Ascending aorta (tissue), 2 donors: ENCODE measurements around the gene CALN1. TPM values are rescaled to one million over a fixed set of nuclear protein-coding genes. Genes with fewer than 3 reads are reported as not detected.
"Not testable (repeated sequence)": the region's sequence is repeated elsewhere in the genome, so short reads cannot be mapped to it uniquely, and the experiment has no call there.

Experiments used
- DNase-seq, 2 donors: peaks; one replicate each; pipeline ENCODE4 v3.0.0-alpha.2; 2019; ENCODE audit warnings: low spot score in 2 of 2
- H3K27ac ChIP-seq, 2 donors: fragments of 200-600 bp; sonication (generic); one replicate each; pipeline ENCODE4 v1.5.1; 2016 to 2017; ENCODE audit warnings: mild to moderate bottlenecking in 1 of 2
- H3K27me3 ChIP-seq: fragments of 200-600 bp; sonication (generic); one replicate; pipeline ENCODE4 v1.5.1; 2017
- H3K36me3 ChIP-seq, 2 donors: fragments of 200-600 bp; sonication (generic); one replicate each; pipeline ENCODE4 v1.5.1; 2016
- H3K4me1 ChIP-seq, 2 donors: fragments of 200-600 bp; sonication (generic); one replicate each; pipeline ENCODE4 v1.5.1; 2016 to 2017; ENCODE audit warnings: mild to moderate bottlenecking in 1 of 2
- H3K4me3 ChIP-seq, 2 donors: fragments of 200-600 bp; sonication (generic); one replicate each; pipeline ENCODE4 v1.5.1; 2016 to 2017; ENCODE audit warnings: mild to moderate bottlenecking in 1 of 2
- H3K9me3 ChIP-seq, 2 donors: fragments of 200-600 bp; sonication (generic); one replicate each; pipeline ENCODE4 v1.5.1; 2016
- intact Hi-C: fragments of 100-400 bp; cut with DNase I; formaldehyde crosslinking; loops from one replicate; pipeline ENCODE4 v1.15.1; 2023
- total RNA-seq: library from RNA; depleted of rRNA; stranded (reverse); fragments of >200 nt; gene quantifications from one replicate; pipeline ENCODE4 v1.1.0, GENCODE V29; 2016
- TF ChIP-seq, protein P1 (sequence below), 3 experiments: fragments of 200-600 bp in 2 of 3; fragments of 450-650 bp in 1 of 3; sonication (generic) in 2 of 3; IDR thresholded peaks; one replicate each; pipeline ENCODE4 v1.5.1; 2016 to 2019; ENCODE audit warnings: antibody characterized with exemption in 3 of 3, mild to moderate bottlenecking in 1 of 3, moderate library complexity in 1 of 3

Gene CALN1
- total RNA-seq, 1 donor from 2014 or later = 1.2 TPM

DNA sequence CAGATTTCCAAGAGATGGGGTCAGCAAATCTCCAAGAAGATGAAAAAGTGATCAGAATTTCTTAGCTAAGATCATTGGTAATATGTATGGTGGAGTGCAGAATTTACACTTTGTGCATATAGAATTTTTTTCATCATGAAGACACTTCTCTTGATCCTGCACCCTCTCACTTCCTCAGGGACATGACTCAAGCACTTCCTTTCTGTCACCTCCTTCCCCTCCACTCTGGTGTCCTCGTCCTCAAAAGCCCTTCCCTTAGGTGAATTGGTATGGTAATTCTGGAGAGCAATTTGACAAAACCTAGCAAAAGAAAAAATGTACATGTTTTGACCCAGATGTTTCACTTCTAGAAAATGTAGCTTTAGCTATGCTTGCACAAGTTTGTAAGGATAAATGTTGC, 18.1 kb downstream of the CALN1 start:
- intact Hi-C loops = no loop called here
- no peaks in the 10 kb centered on the region for H3K4me1 ChIP-seq
- H3K9me3 ChIP-seq = no peaks in the 10 kb centered on the region

DNA sequence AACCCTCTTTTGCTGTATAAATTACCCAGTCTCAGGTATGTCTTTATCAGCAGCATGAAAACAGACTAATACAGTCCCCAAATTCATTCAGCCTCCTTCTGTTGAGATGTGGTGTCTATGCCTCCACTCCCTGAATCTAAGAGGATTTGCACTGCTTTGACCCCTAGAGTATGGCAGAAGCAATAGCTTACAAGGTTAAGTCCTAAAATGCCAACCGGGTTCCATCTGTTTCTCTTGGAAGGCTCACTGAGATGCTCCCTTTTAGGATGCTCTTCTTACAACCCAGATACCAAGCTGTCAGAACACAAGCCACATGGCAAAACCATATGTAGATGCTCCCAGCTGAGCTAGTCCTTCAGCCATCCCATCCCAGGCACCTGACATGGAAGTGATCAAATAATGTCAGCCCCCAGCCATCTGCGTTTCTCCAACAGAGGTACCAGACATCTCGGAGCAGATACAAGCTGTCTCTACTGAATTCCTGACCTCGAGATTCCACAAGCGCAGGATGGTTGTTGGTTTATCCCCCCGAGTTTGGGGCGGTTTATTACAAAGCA, 20.2 kb downstream of the CALN1 start:
- Histone ChIP-seq H3K27me3 (no peaks in the 10 kb centered on the region), H3K4me3 (no peak overlapping the region), H3K27ac (no peak overlapping the region), H3K36me3 (no peaks in the 10 kb centered on the region), H3K4me1 (no peaks in the 10 kb centered on the region), H3K9me3 (no peaks in the 10 kb centered on the region)
- TF ChIP-seq, protein P1, sequence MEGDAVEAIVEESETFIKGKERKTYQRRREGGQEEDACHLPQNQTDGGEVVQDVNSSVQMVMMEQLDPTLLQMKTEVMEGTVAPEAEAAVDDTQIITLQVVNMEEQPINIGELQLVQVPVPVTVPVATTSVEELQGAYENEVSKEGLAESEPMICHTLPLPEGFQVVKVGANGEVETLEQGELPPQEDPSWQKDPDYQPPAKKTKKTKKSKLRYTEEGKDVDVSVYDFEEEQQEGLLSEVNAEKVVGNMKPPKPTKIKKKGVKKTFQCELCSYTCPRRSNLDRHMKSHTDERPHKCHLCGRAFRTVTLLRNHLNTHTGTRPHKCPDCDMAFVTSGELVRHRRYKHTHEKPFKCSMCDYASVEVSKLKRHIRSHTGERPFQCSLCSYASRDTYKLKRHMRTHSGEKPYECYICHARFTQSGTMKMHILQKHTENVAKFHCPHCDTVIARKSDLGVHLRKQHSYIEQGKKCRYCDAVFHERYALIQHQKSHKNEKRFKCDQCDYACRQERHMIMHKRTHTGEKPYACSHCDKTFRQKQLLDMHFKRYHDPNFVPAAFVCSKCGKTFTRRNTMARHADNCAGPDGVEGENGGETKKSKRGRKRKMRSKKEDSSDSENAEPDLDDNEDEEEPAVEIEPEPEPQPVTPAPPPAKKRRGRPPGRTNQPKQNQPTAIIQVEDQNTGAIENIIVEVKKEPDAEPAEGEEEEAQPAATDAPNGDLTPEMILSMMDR (IDR thresholded peaks at IDR 0.05) = no peak
- DNase-seq = no peak
- intact Hi-C loops = no loop called here

More for the DNA sequence above, 18.1 kb downstream of the CALN1 start:
- Histone ChIP-seq H3K36me3 (no peaks in the 10 kb centered on the region), H3K27ac (no peak overlapping the region), H3K4me3 (no peak overlapping the region), H3K27me3 (no peaks in the 10 kb centered on the region)
- DNase-seq = no peak
- TF ChIP-seq, protein P1 (IDR thresholded peaks at IDR 0.05) = no peak

DNA sequence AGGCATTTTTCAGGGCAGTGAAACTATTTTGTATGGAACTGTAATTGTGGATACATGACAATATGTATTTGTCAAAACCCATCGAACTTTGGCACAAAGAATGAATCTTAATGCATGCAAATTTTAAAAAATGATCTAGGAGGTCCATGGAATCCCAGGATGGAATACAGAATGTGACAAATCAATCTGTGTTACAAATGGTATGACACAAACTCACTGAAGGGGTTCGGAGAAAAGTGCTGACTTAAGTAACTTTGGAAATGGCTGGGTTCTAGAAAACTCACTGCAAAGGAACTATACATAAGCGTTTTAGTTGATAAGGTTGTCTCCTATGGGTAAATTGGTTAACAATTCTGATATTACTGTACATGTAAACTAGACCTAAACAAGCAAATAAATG, 26.0 kb downstream of the CALN1 start:
- no peaks in the 10 kb centered on the region for H3K9me3 ChIP-seq
- no peak overlapping the region for H3K27ac ChIP-seq
- DNase-seq = no peak
- intact Hi-C loops = no loop called here
- no peak overlapping the region for H3K4me3 ChIP-seq
- no peaks in the 10 kb centered on the region for H3K4me1 ChIP-seq
- TF ChIP-seq, protein P1 (IDR thresholded peaks at IDR 0.05) = no peak
- H3K36me3 ChIP-seq = no peaks in the 10 kb centered on the region
- H3K27me3 ChIP-seq = no peaks in the 10 kb centered on the region

DNA sequence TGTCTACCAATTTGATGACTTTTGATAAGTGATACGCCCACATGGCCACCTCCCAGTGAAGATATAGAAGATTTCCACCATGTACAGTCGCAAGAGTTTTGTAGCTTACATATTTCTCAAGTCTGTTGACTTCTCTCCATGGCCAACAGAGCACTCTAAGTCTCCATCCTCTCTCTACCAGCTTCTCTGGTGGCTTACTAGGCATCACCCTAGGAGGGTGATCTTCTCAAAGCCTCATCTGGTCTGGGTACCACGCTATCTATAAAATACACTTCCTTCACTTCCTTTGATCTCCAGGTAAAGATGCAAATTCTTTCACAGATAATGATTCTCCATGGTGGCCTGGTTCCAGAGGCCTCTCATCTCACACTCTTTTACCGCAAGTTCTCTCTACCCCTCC, 49.9 kb downstream of the CALN1 start:
- H3K36me3 ChIP-seq = no peaks in the 10 kb centered on the region
- H3K4me3 ChIP-seq = no peak overlapping the region
- no peaks in the 10 kb centered on the region for H3K4me1 ChIP-seq
- H3K9me3 ChIP-seq = no peaks in the 10 kb centered on the region
- TF ChIP-seq, protein P1 (IDR thresholded peaks at IDR 0.05) = no peak
- no peak for DNase-seq
- no peaks in the 10 kb centered on the region for H3K27me3 ChIP-seq
- no peak overlapping the region for H3K27ac ChIP-seq
- intact Hi-C loops = no loop called here

DNA sequence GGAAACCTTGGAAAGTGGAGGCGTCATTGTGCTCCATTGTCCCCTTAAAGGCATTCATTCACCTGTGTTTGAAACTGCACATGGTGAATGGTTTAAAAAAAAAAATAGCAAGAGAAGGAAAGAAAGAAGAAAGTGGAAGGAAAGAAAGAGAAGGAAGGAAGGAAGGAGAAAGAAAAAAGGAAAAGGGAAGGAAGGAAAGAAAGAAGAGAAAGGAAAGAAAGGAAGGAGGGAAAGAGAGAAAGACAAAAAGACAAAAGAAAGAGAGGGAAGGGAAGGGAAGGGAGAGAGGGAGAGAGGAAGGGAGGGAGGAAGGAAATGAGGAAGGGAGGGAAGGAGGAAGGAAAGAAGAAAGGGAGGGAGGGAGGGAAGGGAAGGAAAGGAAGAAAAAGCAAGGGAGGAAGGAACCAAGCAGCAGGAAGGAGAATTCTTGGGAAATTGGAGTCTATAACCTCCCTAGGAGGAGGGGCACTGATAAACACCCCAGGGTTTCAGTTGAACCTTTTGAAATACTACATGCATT, 66.9 kb downstream of the CALN1 start:
- TF ChIP-seq, protein P1 (IDR thresholded peaks at IDR 0.05) = no peak
- Histone ChIP-seq H3K4me1 (no peaks in the 10 kb centered on the region), H3K9me3 (no peaks in the 10 kb centered on the region), H3K4me3 (no peak overlapping the region), H3K36me3 (no peaks in the 10 kb centered on the region), H3K27me3 (no peaks in the 10 kb centered on the region), H3K27ac (no peak overlapping the region)
- intact Hi-C loops = no loop called here
- no peak for DNase-seq

DNA sequence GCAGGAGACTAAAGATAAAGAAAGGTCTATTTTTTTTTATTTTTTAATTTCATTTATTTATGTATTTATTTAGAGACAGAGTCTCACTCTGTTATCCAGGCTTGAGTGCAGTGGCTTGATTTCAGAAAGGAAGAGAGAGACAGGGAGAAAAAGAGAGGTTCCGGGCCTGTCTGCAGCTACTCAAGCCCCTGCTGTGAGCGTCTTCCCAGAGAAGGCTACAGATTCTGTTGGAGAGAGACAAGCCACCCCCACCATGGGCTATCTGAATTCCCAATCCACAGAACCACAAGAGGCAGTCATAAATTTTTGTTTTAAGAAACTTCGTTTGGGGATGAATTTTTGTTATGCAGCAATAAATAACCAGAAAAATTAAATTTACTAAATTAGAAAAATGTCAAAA, 68.1 kb downstream of the CALN1 start:
- Histone ChIP-seq H3K36me3 (no peaks in the 10 kb centered on the region), H3K4me1 (no peaks in the 10 kb centered on the region), H3K9me3 (no peaks in the 10 kb centered on the region), H3K4me3 (no peak overlapping the region), H3K27ac (no peak overlapping the region), H3K27me3 (no peaks in the 10 kb centered on the region)
- no peak for DNase-seq
- TF ChIP-seq, protein P1 (IDR thresholded peaks at IDR 0.05) = no peak
- intact Hi-C loops = no loop called here

DNA sequence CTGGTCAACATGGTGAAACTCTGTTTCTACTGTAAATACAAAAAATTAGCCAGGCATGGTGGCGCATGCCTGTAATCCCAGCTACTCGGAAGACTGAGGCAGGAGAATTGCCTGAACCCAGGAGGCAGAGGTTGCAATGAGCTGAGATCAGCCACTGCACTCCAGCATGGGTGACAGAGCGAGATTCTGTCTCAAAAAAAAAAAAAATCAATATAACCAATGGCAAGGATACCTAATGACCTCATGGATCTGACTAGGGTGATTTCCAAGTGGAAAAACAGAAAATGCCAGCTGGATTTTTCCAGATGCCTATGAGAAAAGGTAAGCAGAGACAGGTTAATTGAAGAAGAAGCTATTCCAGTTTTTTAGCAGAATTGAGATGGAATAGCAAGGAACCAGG, 68.8 kb downstream of the CALN1 start:
- DNase-seq, H3K36me3 ChIP-seq, H3K4me3 ChIP-seq, H3K27me3 ChIP-seq, H3K9me3 ChIP-seq, H3K27ac ChIP-seq, intact Hi-C loops, H3K4me1 ChIP-seq: not testable (repeated sequence)
